Lower leg skin (tissue), 4 donors: Measurements from ENCODE around the gene PTPRQ. TPM values are rescaled to one million over a fixed set of nuclear protein-coding genes. Genes with fewer than 3 reads are reported as not detected.

Experiments
- DNase-seq, 2 donors: peaks; one replicate each; pipeline ENCODE4 v3.0.0-alpha.2; 2019; ENCODE audit warnings: low spot score in 2 of 2
- H3K4me3 ChIP-seq: fragments of 200-600 bp; sonication (generic); 2 replicates; pipeline ENCODE4 v1.5.1; 2017; ENCODE audit warnings: mild to moderate bottlenecking, low read depth; ENCODE audit not compliant: poor library complexity, severe bottlenecking
- CTCF ChIP-seq, 3 donors: fragments of 450-650 bp; IDR thresholded peaks; one replicate each; pipeline ENCODE4 v1.5.1; 2016; ENCODE audit warnings: antibody characterized with exemption in 3 of 3, mild to moderate bottlenecking in 3 of 3, moderate library complexity in 2 of 3
- POLR2A ChIP-seq, 2 donors: fragments of 450-650 bp; IDR thresholded peaks; one replicate each; pipeline ENCODE4 v1.6.1; 2016 to 2017; ENCODE audit warnings: antibody characterized with exemption in 2 of 2, mild to moderate bottlenecking in 1 of 2, moderate library complexity in 1 of 2
- WGBS, 2 donors: methylation state at CpG; one replicate each; pipeline ENCODE4 v1.1.5; 2018; 5-methylcytosine and 5-hydroxymethylcytosine counted together
- intact Hi-C: fragments of 100-400 bp; cut with DNase I; formaldehyde crosslinking; loops from one replicate; pipeline ENCODE4 v1.15.0; 2023; ENCODE audit warnings: low total_unique reads
- total RNA-seq, 4 donors: library from RNA; depleted of rRNA; stranded (reverse); fragments of >200 nt; gene quantifications; one replicate each; pipeline ENCODE4 v1.1.0, GENCODE V29; 2016

Gene PTPRQ
- total RNA-seq: under 1 TPM in 3 of 4 donors, not detected in 1; 0.03 to 0.47 (median 0.08) TPM

GRCh38 chr12:80443974-80444666 is at the start of gene PTPRQ:
Gene PTPRQ, plus strand, starts transcription at chr12:80444235. Its CDS starts 111 bp downstream, at chr12:80444346.
- H3K4me3 ChIP-seq: no peak within 1 kb of the TSS
- intact Hi-C loops: no loop called here
- 59 to 64% methylated on average over 4 of the region's 4 CpGs for WGBS, 2 donors
- TF ChIP-seq CTCF (IDR thresholded peaks at IDR 0.05) (no peak), POLR2A (IDR thresholded peaks at IDR 0.05) (no peak)
- no peak for DNase-seq

GRCh38 chr12:80400571-80400991 is 43.5 kb upstream of the PTPRQ start:
- no peak overlapping the region for H3K4me3 ChIP-seq
- 44 to 53% methylated on average over 20 of the region's 20 CpGs for WGBS, 2 donors
- TF ChIP-seq POLR2A (IDR thresholded peaks at IDR 0.05) (no peak), CTCF (IDR thresholded peaks at IDR 0.05) (no peak)
- intact Hi-C loops: no loop called here
- DNase-seq: peak in 1 of 2 donors; percentile 80

DNA sequence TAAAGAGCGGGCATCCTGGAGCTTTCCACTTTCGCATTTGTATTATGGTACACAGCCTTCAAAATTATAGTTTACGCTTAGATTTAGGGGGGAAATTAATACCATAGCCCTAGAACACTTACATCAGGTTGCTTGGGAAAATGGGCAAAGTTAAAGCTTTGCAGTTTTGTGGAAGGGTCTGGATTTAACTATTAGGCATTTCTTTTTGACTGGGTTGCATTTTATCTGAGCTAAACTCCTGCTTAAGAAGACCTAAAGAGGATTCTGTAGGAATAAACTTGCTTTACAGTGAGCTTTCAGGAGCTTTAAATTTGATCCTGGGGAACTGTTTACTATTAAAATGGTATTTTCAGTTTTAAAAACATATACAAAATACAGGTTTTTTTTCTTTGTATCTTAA is 42.8 kb upstream of the PTPRQ start:
- DNase-seq: no peak
- H3K4me3 ChIP-seq: no peak overlapping the region
- intact Hi-C loops: no loop called here
- TF ChIP-seq POLR2A (IDR thresholded peaks at IDR 0.05) (no peak), CTCF (IDR thresholded peaks at IDR 0.05) (no peak)
- WGBS, 2 donors: 87 to 89% methylated on average over 3 of the region's 3 CpGs

DNA sequence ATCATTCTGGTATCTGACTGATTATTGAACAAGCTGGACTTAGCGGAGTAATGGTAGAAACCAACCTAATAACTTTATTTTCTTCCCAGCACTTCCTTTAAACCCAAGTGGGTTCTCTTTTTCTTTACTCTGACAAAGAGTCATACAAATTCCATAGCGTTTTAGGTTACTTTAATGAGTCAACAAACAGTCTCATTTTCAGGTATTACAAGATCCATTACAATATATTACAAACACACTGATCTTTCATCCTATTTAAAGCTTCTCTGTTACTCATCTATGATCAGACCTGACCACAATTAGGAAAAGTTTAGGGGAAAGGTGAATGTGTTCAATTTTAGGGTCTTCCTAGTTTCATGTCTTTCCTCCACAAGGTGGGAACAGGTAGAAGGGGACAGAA is 39.4 kb upstream of the PTPRQ start:
- no peak for TF ChIP-seq POLR2A (IDR thresholded peaks at IDR 0.05)
- no peak for TF ChIP-seq CTCF (IDR thresholded peaks at IDR 0.05)
- intact Hi-C loops: no loop called here
- no peak for DNase-seq
- no peak overlapping the region for H3K4me3 ChIP-seq
- WGBS, 2 donors: 61% methylated on average over 2 of the region's 2 CpGs

DNA sequence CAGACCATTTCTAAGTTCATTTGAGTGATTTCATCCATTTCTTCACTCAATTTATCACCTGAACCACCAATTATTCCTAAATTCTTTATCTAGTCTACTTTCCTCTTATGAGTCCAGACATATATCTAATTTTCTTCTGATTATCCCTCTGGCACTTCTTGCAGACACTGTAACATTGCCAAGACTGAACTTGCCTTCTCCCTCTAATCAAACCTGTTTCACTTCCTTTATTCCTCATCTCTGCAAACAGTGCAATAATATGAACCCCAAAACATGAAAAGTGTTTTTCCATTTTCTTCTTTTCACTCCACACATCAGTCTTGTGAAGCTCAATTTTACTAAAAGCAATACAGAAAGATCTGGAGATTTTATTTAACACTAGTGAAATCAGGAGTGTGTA is 37.8 kb upstream of the PTPRQ start:
- DNase-seq: no peak
- no peak for TF ChIP-seq POLR2A (IDR thresholded peaks at IDR 0.05)
- TF ChIP-seq CTCF (IDR thresholded peaks at IDR 0.05): no peak
- no peak overlapping the region for H3K4me3 ChIP-seq
- intact Hi-C loops: no loop called here

GRCh38 chr12:80411787-80412186 is 32.2 kb upstream of the PTPRQ start:
- TF ChIP-seq CTCF (IDR thresholded peaks at IDR 0.05) (no peak), POLR2A (IDR thresholded peaks at IDR 0.05) (no peak)
- no peak overlapping the region for H3K4me3 ChIP-seq
- 66 to 70% methylated on average over 3 of the region's 3 CpGs for WGBS, 2 donors
- no peak for DNase-seq
- intact Hi-C loops: loop anchor here (10.0 kb wide), 1 partner anchor 353 kb away; no protein-coding TSS in a partner anchor
